HepG2 (cell line): Measurements from ENCODE around the gene CMTM5. TPM values are rescaled to one million over a fixed set of nuclear protein-coding genes. Genes with fewer than 3 reads are reported as not detected.

ENCODE experiments used
- MAZ ChIP-seq, 2 experiments: sonication (generic) in 1 of 2; formaldehyde crosslinking in 1 of 2; IDR thresholded peaks; 2 replicates each; pipeline versions ENCODE4 v1.5.0 to v1.6.1; 2012 to 2020; ENCODE audit warnings: low read depth in 2 of 2, mild to moderate bottlenecking in 2 of 2, borderline replicate concordance in 1 of 2, improper control_type of control experiment in 1 of 2, low read length in 1 of 2, missing genetic modification reagents in 1 of 2, moderate library complexity in 1 of 2
- PRMT3 ChIP-seq: sonication (generic); formaldehyde crosslinking; IDR thresholded peaks from 2 replicates; pipeline ENCODE4 v1.8.1; 2022; ENCODE audit warnings: low read depth, mild to moderate bottlenecking, moderate library complexity, missing genetic modification reagents, borderline replicate concordance
- SOX6 ChIP-seq, 2 experiments: fragments of 450-650 bp in 1 of 2; sonication (generic) in 1 of 2; formaldehyde crosslinking in 1 of 2; IDR thresholded peaks; 2 replicates each; pipeline versions ENCODE4 v1.4.0 to v1.6.1; 2017 to 2020; ENCODE audit warnings: antibody characterized with exemption in 1 of 2, mild to moderate bottlenecking in 1 of 2, missing genetic modification reagents in 1 of 2
- ZNF232 ChIP-seq: sonication (generic); formaldehyde crosslinking; IDR thresholded peaks from 2 replicates; pipeline ENCODE4 v1.4.0; 2020; ENCODE audit warnings: missing genetic modification reagents, borderline replicate concordance
- ZNF251 ChIP-seq: sonication (generic); formaldehyde crosslinking; IDR thresholded peaks from 2 replicates; pipeline ENCODE4 v1.9.0; 2021; ENCODE audit warnings: mild to moderate bottlenecking, missing genetic modification reagents
- ZNF713 ChIP-seq: sonication (generic); formaldehyde crosslinking; IDR thresholded peaks from 2 replicates; pipeline ENCODE4 v1.4.0; 2020; ENCODE audit warnings: mild to moderate bottlenecking, missing genetic modification reagents
- polyA plus RNA-seq, 8 experiments: library from polyadenylated mRNA; depleted of rRNA in 3 of 8; stranded (reverse) in 7 of 8; unstranded in 1 of 8; fragments of >200 nt; fragmentation: Illumina TruSeq in 4 of 8; extraction: Trizol in 4 of 8; gene quantifications; 2 replicates each; pipeline versions ENCODE4 v1.2.1 to v1.2.3, GENCODE V29; 2011 to 2016; ENCODE audit warnings: low read depth in 4 of 8, missing spikeins in 1 of 8, mixed read lengths in 1 of 8; ENCODE audit not compliant: insufficient read depth in 1 of 8
- total RNA-seq, 5 experiments: library from RNA; depleted of rRNA; stranded (reverse); fragments of >200 nt; fragmentation: Illumina TruSeq; extraction: Trizol; gene quantifications; 2 replicates each; pipeline ENCODE4 v1.2.3, GENCODE V29; 2016; ENCODE audit warnings: low read depth in 1 of 5
- TF ChIP-seq, protein P1 (sequence below): sonication (generic); formaldehyde crosslinking; IDR thresholded peaks from 2 replicates; pipeline ENCODE4 v1.4.0; 2020; ENCODE audit warnings: mild to moderate bottlenecking, missing genetic modification reagents

CMTM5 gene
- total and polyA plus RNA-seq, 2 of the 13 experiments (the other 11 are each of a cell fraction or from before 2014, with no cell fraction given), result not detected

GRCh38 chr14:23379366-23380196 is 2.7 kb downstream of the CMTM5 start (continued):
- TF ChIP-seq, protein P1, sequence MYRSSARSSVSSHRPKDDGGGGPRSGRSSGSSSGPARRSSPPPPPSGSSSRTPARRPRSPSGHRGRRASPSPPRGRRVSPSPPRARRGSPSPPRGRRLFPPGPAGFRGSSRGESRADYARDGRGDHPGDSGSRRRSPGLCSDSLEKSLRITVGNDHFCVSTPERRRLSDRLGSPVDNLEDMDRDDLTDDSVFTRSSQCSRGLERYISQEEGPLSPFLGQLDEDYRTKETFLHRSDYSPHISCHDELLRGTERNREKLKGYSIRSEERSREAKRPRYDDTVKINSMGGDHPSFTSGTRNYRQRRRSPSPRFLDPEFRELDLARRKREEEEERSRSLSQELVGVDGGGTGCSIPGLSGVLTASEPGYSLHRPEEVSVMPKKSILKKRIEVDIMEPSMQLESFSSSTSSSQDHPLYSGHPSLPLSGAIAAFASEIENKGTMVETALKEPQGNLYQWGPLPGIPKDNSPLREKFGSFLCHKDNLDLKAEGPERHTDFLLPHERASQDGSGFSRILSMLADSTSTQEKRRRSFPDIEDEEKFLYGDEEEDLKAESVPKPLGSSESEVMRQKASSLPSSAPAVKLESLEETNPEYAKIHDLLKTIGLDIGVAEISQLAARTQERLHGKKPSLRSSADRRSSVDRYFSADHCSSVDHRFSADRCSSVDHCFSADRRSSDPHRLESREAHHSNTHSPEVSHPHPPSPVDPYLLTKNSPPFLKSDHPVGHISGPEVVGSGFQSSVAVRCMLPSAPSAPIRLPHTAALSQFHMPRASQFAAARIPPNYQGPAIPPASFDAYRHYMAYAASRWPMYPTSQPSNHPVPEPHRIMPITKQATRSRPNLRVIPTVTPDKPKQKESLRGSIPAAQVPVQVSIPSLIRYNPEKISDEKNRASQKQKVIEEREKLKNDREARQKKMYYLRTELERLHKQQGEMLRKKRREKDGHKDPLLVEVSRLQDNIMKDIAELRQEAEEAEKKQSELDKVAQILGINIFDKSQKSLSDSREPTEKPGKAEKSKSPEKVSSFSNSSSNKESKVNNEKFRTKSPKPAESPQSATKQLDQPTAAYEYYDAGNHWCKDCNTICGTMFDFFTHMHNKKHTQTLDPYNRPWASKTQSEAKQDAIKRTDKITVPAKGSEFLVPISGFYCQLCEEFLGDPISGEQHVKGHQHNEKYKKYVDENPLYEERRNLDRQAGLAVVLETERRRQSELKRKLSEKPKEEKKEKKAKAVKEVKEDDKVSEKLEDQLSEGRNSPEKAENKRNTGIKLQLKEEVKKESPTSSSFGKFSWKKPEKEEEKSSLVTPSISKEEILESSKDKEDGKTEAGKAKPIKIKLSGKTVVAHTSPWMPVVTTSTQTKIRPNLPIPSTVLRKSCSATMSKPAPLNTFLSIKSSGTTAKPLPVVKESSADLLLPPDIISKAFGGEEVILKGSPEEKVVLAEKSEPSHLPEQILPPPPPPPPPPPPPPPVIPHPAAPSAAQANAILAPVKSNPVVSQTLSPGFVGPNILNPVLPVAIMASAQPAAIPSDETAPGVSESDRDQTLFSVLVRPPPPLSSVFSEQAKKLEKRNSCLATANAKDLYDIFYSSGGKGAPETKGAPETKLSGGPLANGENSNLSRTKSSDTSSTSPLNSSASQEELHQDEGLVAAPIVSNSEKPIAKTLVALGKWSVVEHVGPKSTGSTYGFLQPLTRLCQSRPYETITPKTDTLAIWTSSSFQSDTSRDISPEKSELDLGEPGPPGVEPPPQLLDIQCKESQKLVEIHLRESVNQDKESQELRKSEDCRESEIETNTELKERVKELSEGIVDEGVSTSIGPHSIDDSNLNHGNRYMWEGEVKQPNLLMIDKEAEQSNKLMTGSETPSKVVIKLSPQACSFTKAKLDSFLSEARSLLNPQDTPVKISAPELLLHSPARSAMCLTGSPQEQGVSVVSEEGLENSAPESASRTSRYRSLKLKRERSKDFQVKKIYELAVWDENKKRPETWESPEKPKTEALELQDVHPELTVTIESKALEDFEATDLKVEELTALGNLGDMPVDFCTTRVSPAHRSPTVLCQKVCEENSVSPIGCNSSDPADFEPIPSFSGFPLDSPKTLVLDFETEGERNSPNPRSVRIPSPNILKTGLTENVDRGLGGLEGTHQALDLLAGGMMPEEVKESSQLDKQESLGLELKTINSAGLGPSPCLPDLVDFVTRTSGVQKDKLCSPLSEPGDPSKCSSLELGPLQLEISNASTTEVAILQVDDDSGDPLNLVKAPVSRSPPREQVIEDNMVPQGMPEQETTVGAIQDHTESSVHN (CRISPR knock-in tag), result peak; percentile 93
- TF ChIP-seq ZNF713, result no peak
- TF ChIP-seq ZNF232 (CRISPR knock-in tag), result peak; percentile 22; the same call in 1 of the 2 replicates
- no peak for TF ChIP-seq ZNF251 (CRISPR knock-in tag)
- no peak for TF ChIP-seq MAZ (IDR thresholded peaks at IDR 0.05; ENCODE audit: borderline replicate concordance, low read depth, low read length)
- TF ChIP-seq MAZ (CRISPR knock-in tag; IDR thresholded peaks at IDR 0.05; ENCODE audit: low read depth), result no peak; the same call in 1 of the 2 replicates
- TF ChIP-seq PRMT3 (CRISPR knock-in tag), result no peak
- no peak for TF ChIP-seq SOX6 (IDR thresholded peaks at IDR 0.05)
- TF ChIP-seq SOX6 (CRISPR knock-in tag; IDR thresholded peaks at IDR 0.05), result no peak
